ENCODE results near the gene PDP2.

Gene PDP2

GRCh38 chr16:66846266-66846665 lies 34.0 kb upstream of the PDP2 start:
- H3K36me3 ChIP-seq (ENCODE audit: insufficient read depth, low read length): no peaks in the 10 kb centered on the region
- no peak overlapping the region for H2AFZ ChIP-seq (ENCODE audit: low read length)
- no peaks in the 10 kb centered on the region for H4K20me1 ChIP-seq (ENCODE audit: insufficient read depth, low read length)
- H3K4me1 ChIP-seq (ENCODE audit: insufficient read depth, low read length, severe bottlenecking): no peaks in the 10 kb centered on the region
- H3K4me3 ChIP-seq (ENCODE audit: low read depth, low read length, poor library complexity, severe bottlenecking): no peak overlapping the region
- no peaks in the 10 kb centered on the region for H3K79me2 ChIP-seq (ENCODE audit: insufficient read depth, low read length)
- H3K27me3 ChIP-seq (ENCODE audit: insufficient read depth, low read length): peaks cover 8% of the 10 kb centered on the region; the same call in 1 of the 2 replicates
- H3K9me3 ChIP-seq (ENCODE audit: low read length): no peaks in the 10 kb centered on the region
- TF ChIP-seq EZH2 (IDR thresholded peaks at IDR 0.05; ENCODE audit: borderline replicate concordance, low read length) (no peak), CTCF (IDR thresholded peaks at IDR 0.05; ENCODE audit: low read length) (no peak)
- no peak overlapping the region for H3K4me2 ChIP-seq (ENCODE audit: low read length)
- no peak overlapping the region for H3K9ac ChIP-seq (ENCODE audit: low read length)
- H3F3A ChIP-seq (ENCODE audit: insufficient read depth, low read length): no peaks in the 10 kb centered on the region
- H3K27ac ChIP-seq (ENCODE audit: low read depth, low read length, poor library complexity, severe bottlenecking): no peak overlapping the region
- H3K9me2 ChIP-seq (ENCODE audit: low read depth, low read length): no peaks in the 10 kb centered on the region

- peaks cover 8% of the 10 kb centered on the region; the same call in 1 of the 2 replicates for H3K27me3 ChIP-seq (ENCODE audit: insufficient read depth, low read length)
- H3K9me2 ChIP-seq (ENCODE audit: low read depth, low read length): no peaks in the 10 kb centered on the region
- H3K27ac ChIP-seq (ENCODE audit: low read depth, low read length, poor library complexity, severe bottlenecking): no peak overlapping the region
- no peaks in the 10 kb centered on the region for H3K36me3 ChIP-seq (ENCODE audit: insufficient read depth, low read length)
- no peak overlapping the region for H2AFZ ChIP-seq (ENCODE audit: low read length)
- no peak overlapping the region for H3K4me2 ChIP-seq (ENCODE audit: low read length)
- no peak overlapping the region for H3K4me3 ChIP-seq (ENCODE audit: low read depth, low read length, poor library complexity, severe bottlenecking)
- H4K20me1 ChIP-seq (ENCODE audit: insufficient read depth, low read length): no peaks in the 10 kb centered on the region
- TF ChIP-seq EZH2 (IDR thresholded peaks at IDR 0.05; ENCODE audit: borderline replicate concordance, low read length) (no peak), CTCF (IDR thresholded peaks at IDR 0.05; ENCODE audit: low read length) (no peak)
- no peak overlapping the region for H3K9ac ChIP-seq (ENCODE audit: low read length)
- no peaks in the 10 kb centered on the region for H3K4me1 ChIP-seq (ENCODE audit: insufficient read depth, low read length, severe bottlenecking)
- H3K9me3 ChIP-seq (ENCODE audit: low read length): no peaks in the 10 kb centered on the region
- no peaks in the 10 kb centered on the region for H3F3A ChIP-seq (ENCODE audit: insufficient read depth, low read length)
- no peaks in the 10 kb centered on the region for H3K79me2 ChIP-seq (ENCODE audit: insufficient read depth, low read length)
Observed at GRCh38 chr16:66846831-66847230, 33.5 kb upstream of the PDP2 start.

- H3K36me3 ChIP-seq (ENCODE audit: insufficient read depth, low read length): no peaks in the 10 kb centered on the region
Observed at GRCh38 chr16:66847533-66848067, 32.7 kb upstream of the PDP2 start.

More at GRCh38 chr16:66847533-66848067, 32.7 kb upstream of the PDP2 start:
- Histone ChIP-seq H3K27me3 (ENCODE audit: insufficient read depth, low read length) (peaks cover 8% of the 10 kb centered on the region; the same call in 1 of the 2 replicates), H3K4me1 (ENCODE audit: insufficient read depth, low read length, severe bottlenecking) (no peaks in the 10 kb centered on the region), H3K9me2 (ENCODE audit: low read depth, low read length) (no peaks in the 10 kb centered on the region), H4K20me1 (ENCODE audit: insufficient read depth, low read length) (no peaks in the 10 kb centered on the region), H3F3A (ENCODE audit: insufficient read depth, low read length) (no peaks in the 10 kb centered on the region), H3K79me2 (ENCODE audit: insufficient read depth, low read length) (no peaks in the 10 kb centered on the region), H3K9ac (ENCODE audit: low read length) (no peak overlapping the region), H3K4me3 (ENCODE audit: low read depth, low read length, poor library complexity, severe bottlenecking) (no peak overlapping the region), H2AFZ (ENCODE audit: low read length) (no peak overlapping the region), H3K9me3 (ENCODE audit: low read length) (no peaks in the 10 kb centered on the region), H3K4me2 (ENCODE audit: low read length) (no peak overlapping the region), H3K27ac (ENCODE audit: low read depth, low read length, poor library complexity, severe bottlenecking) (no peak overlapping the region)
- TF ChIP-seq CTCF (IDR thresholded peaks at IDR 0.05; ENCODE audit: low read length): no peak
- TF ChIP-seq EZH2 (IDR thresholded peaks at IDR 0.05; ENCODE audit: borderline replicate concordance, low read length): no peak

Data from OCI-LY1 (cell line).